ENCODE measurements around the gene AGMO.

Gene AGMO

DNA sequence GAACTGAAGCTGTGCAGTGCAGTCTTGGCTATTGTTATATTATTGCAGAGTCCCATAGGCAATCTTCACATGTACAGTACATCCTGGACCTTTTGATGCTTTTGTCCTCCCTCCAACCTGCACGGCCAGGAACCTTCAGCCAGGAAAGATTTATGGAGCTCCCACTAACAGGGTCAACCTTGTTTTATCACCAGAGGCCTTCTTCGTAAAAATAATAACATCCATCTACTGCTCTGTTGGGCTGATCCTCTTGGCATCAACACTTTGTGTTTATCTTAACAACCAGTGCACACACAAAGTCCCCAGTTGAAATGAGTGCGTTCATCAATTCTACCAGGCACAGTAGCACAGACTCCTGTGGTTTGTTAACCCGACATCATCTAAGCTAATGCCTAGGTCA, 72.4 kb downstream of the AGMO start:
- no peak overlapping the region for H3K27ac ChIP-seq
- TF ChIP-seq, protein P1, sequence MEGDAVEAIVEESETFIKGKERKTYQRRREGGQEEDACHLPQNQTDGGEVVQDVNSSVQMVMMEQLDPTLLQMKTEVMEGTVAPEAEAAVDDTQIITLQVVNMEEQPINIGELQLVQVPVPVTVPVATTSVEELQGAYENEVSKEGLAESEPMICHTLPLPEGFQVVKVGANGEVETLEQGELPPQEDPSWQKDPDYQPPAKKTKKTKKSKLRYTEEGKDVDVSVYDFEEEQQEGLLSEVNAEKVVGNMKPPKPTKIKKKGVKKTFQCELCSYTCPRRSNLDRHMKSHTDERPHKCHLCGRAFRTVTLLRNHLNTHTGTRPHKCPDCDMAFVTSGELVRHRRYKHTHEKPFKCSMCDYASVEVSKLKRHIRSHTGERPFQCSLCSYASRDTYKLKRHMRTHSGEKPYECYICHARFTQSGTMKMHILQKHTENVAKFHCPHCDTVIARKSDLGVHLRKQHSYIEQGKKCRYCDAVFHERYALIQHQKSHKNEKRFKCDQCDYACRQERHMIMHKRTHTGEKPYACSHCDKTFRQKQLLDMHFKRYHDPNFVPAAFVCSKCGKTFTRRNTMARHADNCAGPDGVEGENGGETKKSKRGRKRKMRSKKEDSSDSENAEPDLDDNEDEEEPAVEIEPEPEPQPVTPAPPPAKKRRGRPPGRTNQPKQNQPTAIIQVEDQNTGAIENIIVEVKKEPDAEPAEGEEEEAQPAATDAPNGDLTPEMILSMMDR (conservative IDR thresholded peaks at IDR 0.05; ENCODE audit: low read depth, low read length) = no peak
- no peaks in the 10 kb centered on the region for H3K4me1 ChIP-seq (ENCODE audit: low read depth, poor library complexity, severe bottlenecking)
- H3K4me2 ChIP-seq = no peak overlapping the region
- no peaks in the 10 kb centered on the region for H3K27me3 ChIP-seq (ENCODE audit: insufficient read depth, low read depth)
- no peak overlapping the region for H3K4me3 ChIP-seq (IDR thresholded peaks at IDR 0.05; ENCODE audit: insufficient read depth, low read depth, low read length)
- no peak overlapping the region for H3K9ac ChIP-seq
- no peaks in the 10 kb centered on the region for H3K79me2 ChIP-seq (ENCODE audit: insufficient read depth, low read depth)
- H3K36me3 ChIP-seq (ENCODE audit: insufficient read depth) = no peaks in the 10 kb centered on the region
- no peak overlapping the region for H2AFZ ChIP-seq (ENCODE audit: low read depth)
- H4K20me1 ChIP-seq (ENCODE audit: insufficient read depth) = no peaks in the 10 kb centered on the region

DNA sequence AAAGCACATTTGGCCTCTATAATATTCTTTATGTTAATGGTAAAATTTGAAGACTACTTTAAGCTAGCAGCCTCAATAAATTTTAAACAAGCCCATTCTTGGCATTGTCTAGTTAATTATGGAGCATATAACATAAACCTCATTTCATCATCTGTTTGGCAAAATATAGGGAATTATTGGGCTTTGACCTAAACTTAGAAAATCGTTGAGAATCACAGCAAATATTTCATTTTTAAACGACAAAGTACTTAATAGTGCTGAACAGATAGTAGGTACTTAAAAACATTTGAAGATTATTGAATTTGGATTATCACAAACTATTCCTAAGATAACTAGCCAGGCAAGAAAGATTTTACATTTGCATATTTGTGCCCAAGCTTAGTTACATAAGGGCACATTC, 73.4 kb downstream of the AGMO start:
- Histone ChIP-seq H3K9ac (no peak overlapping the region), H3K4me3 (IDR thresholded peaks at IDR 0.05; ENCODE audit: insufficient read depth, low read depth, low read length) (no peak overlapping the region), H3K4me2 (no peak overlapping the region), H3K27me3 (ENCODE audit: insufficient read depth, low read depth) (no peaks in the 10 kb centered on the region), H3K4me1 (ENCODE audit: low read depth, poor library complexity, severe bottlenecking) (no peaks in the 10 kb centered on the region), H2AFZ (ENCODE audit: low read depth) (no peak overlapping the region), H3K36me3 (ENCODE audit: insufficient read depth) (no peaks in the 10 kb centered on the region), H3K27ac (no peak overlapping the region), H3K79me2 (ENCODE audit: insufficient read depth, low read depth) (no peaks in the 10 kb centered on the region), H4K20me1 (ENCODE audit: insufficient read depth) (no peaks in the 10 kb centered on the region)
- TF ChIP-seq, protein P1 (conservative IDR thresholded peaks at IDR 0.05; ENCODE audit: low read depth, low read length) = no peak

DNA sequence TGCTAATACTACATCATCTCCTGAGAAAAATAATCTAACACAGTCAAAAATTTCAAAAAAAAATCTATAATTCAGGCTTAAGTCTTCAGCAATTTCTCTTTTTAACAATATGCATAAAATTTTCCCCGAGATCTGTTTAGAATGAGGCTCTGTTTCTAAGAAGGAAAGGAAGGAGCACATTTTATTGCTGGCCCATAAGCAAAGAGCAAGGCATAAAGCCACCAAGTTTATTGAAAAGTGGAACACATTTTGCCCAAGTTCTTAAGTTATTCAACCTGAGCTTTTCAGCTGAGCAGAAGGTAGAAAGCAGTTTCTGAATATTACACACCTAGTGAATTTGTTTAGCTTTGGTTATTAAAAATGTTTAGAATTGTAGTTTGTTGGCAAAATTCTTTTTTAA, 73.9 kb downstream of the AGMO start:
- Histone ChIP-seq H3K27ac (no peak overlapping the region), H3K9ac (no peak overlapping the region), H3K36me3 (ENCODE audit: insufficient read depth) (no peaks in the 10 kb centered on the region), H3K79me2 (ENCODE audit: insufficient read depth, low read depth) (no peaks in the 10 kb centered on the region), H3K4me3 (IDR thresholded peaks at IDR 0.05; ENCODE audit: insufficient read depth, low read depth, low read length) (no peak overlapping the region), H3K4me1 (ENCODE audit: low read depth, poor library complexity, severe bottlenecking) (no peaks in the 10 kb centered on the region), H3K27me3 (ENCODE audit: insufficient read depth, low read depth) (no peaks in the 10 kb centered on the region), H2AFZ (ENCODE audit: low read depth) (no peak overlapping the region), H3K4me2 (no peak overlapping the region), H4K20me1 (ENCODE audit: insufficient read depth) (no peaks in the 10 kb centered on the region)
- TF ChIP-seq, protein P1 (conservative IDR thresholded peaks at IDR 0.05; ENCODE audit: low read depth, low read length) = no peak

DNA sequence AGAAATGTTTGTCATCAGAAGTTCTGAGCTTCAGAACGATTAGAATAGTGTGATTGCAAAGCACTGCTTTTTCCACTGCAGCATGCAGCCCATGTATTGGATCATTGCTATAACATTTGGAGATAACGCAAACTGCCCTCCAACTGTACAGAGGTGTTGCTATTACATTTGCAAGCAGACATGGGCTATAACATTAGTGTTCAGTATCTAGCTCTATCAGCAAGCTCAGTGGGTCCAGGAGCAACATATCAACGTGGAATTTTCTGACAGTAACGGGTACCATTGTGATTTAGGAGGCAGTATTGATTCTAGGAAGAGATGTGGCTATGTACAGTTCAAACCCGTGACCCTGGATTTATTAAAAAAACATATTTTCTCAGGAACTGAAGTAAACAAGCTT, 75.8 kb downstream of the AGMO start:
- H3K36me3 ChIP-seq (ENCODE audit: insufficient read depth) = no peaks in the 10 kb centered on the region
- no peaks in the 10 kb centered on the region for H4K20me1 ChIP-seq (ENCODE audit: insufficient read depth)

More for the DNA sequence above, 75.8 kb downstream of the AGMO start:
- Histone ChIP-seq H3K79me2 (ENCODE audit: insufficient read depth, low read depth) (no peaks in the 10 kb centered on the region), H3K4me3 (IDR thresholded peaks at IDR 0.05; ENCODE audit: insufficient read depth, low read depth, low read length) (no peak overlapping the region), H3K9ac (no peak overlapping the region), H3K4me2 (no peak overlapping the region), H3K27ac (no peak overlapping the region), H2AFZ (ENCODE audit: low read depth) (no peak overlapping the region), H3K4me1 (ENCODE audit: low read depth, poor library complexity, severe bottlenecking) (no peaks in the 10 kb centered on the region), H3K27me3 (ENCODE audit: insufficient read depth, low read depth) (no peaks in the 10 kb centered on the region)
- TF ChIP-seq, protein P1 (conservative IDR thresholded peaks at IDR 0.05; ENCODE audit: low read depth, low read length) = no peak
